ENCODE results near the gene MAP2K6.

MAP2K6 gene

GRCh38 chr17:69539781-69540319, 125.4 kb downstream of the MAP2K6 start:
- DNase-seq, result no peak

GRCh38 chr17:69540356-69540755, 125.9 kb downstream of the MAP2K6 start:
- DNase-seq, result no peak

GRCh38 chr17:69547230-69547629, 132.7 kb downstream of the MAP2K6 start:
- DNase-seq, result no peak

GRCh38 chr17:69547947-69548346, 133.4 kb downstream of the MAP2K6 start:
- DNase-seq, result no peak

GRCh38 chr17:69551212-69552010, 136.9 kb downstream of the MAP2K6 start:
- DNase-seq, result no peak

GRCh38 chr17:69552986-69553667, 138.6 kb downstream of the MAP2K6 start:
- DNase-seq, result no peak

- no peak for DNase-seq
These were observed 140.6 kb downstream of the MAP2K6 start for GRCh38 chr17:69555056-69555455.

- no peak for DNase-seq
These were observed 142.8 kb downstream of the MAP2K6 start for GRCh38 chr17:69557339-69557738.

GRCh38 chr17:69558796-69559195, 144.3 kb downstream of the MAP2K6 start:
- DNase-seq, result no peak

- no peak for DNase-seq
These were observed 146.5 kb downstream of the MAP2K6 start for GRCh38 chr17:69560987-69561441.

GRCh38 chr17:69561462-69561861, 147.0 kb downstream of the MAP2K6 start:
- DNase-seq, result no peak

- no peak for DNase-seq
These were observed 150.9 kb downstream of the MAP2K6 start for GRCh38 chr17:69565447-69565846.

- DNase-seq, result no peak
These were observed 152.6 kb downstream of the MAP2K6 start for GRCh38 chr17:69567130-69567529.

- DNase-seq, result no peak
These were observed 158.2 kb downstream of the MAP2K6 start for GRCh38 chr17:69572747-69573146.

- DNase-seq, result no peak
These were observed 158.9 kb downstream of the MAP2K6 start for GRCh38 chr17:69573396-69573795.

- DNase-seq, result no peak
These were observed 160.0 kb downstream of the MAP2K6 start for GRCh38 chr17:69574257-69575197.

- no peak for DNase-seq
These were observed 160.9 kb downstream of the MAP2K6 start for GRCh38 chr17:69575346-69575761.

- DNase-seq, result no peak
These were observed 162.6 kb downstream of the MAP2K6 start for GRCh38 chr17:69577098-69577497.

GRCh38 chr17:69578385-69578936, 164.0 kb downstream of the MAP2K6 start:
- DNase-seq, result no peak

- DNase-seq, result no peak
These were observed 165.6 kb downstream of the MAP2K6 start for GRCh38 chr17:69579961-69580677.

- DNase-seq, result no peak
These were observed 166.8 kb downstream of the MAP2K6 start for GRCh38 chr17:69581061-69581961.

Data from NCI-H1930 (cell line).